Neuronal stem cell (in vitro differentiated cells): ENCODE measurements around the gene STAT5B.
"Not testable (repeated sequence)": the region's sequence is repeated elsewhere in the genome, so short reads cannot be mapped to it uniquely, and the experiment has no call there.

Experiments
- DNase-seq: peaks from one replicate; pipeline ENCODE4 v3.0.0-alpha.2; 2013; ENCODE audit warnings: low spot score
- H2AFZ ChIP-seq: one replicate; pipeline ENCODE4 v1.6.1; 2013; ENCODE audit warnings: mild to moderate bottlenecking, low read length, inconsistent platforms
- H2AK5ac ChIP-seq: 2 replicates; pipeline ENCODE4 v1.6.1; 2013; ENCODE audit warnings: low read depth, mild to moderate bottlenecking, inconsistent platforms, low read length, moderate library complexity, mixed read lengths
- H2BK120ac ChIP-seq: 2 replicates; pipeline ENCODE4 v1.6.1; 2013; ENCODE audit warnings: low read depth, mild to moderate bottlenecking, inconsistent platforms, low read length, moderate library complexity, mixed read lengths
- H2BK12ac ChIP-seq: one replicate; pipeline ENCODE4 v1.6.1; 2013; ENCODE audit warnings: low read length, inconsistent platforms
- H2BK15ac ChIP-seq: 2 replicates; pipeline ENCODE4 v1.6.1; 2013; ENCODE audit warnings: mild to moderate bottlenecking, low read length, inconsistent platforms, mixed read lengths
- H2BK5ac ChIP-seq: one replicate; pipeline ENCODE4 v1.6.1; 2013; ENCODE audit warnings: inconsistent platforms, mild to moderate bottlenecking, low read length, moderate library complexity
- H3K14ac ChIP-seq: one replicate; pipeline ENCODE4 v1.6.1; 2013; ENCODE audit warnings: low read length, inconsistent platforms
- H3K18ac ChIP-seq: 2 replicates; pipeline ENCODE4 v1.6.1; 2013; ENCODE audit warnings: low read length, inconsistent platforms
- H3K23ac ChIP-seq: 2 replicates; pipeline ENCODE4 v1.6.1; 2013; ENCODE audit warnings: low read depth, mild to moderate bottlenecking, mixed read lengths, low read length, inconsistent platforms; ENCODE audit not compliant: poor library complexity
- H3K27ac ChIP-seq: replicated peaks from 3 replicates; pipeline ENCODE4 v1.5.1; 2013; ENCODE audit warnings: low read length, inconsistent platforms
- H3K27me3 ChIP-seq, 3 experiments: 2 replicates each; pipeline ENCODE4 v1.6.1; 2013; ENCODE audit warnings: low read length in 3 of 3, mild to moderate bottlenecking in 2 of 3, inconsistent platforms in 1 of 3, low read depth in 1 of 3, mixed read lengths in 1 of 3, moderate library complexity in 1 of 3; ENCODE audit not compliant: control insufficient read depth in 3 of 3, insufficient read depth in 3 of 3
- H3K36me3 ChIP-seq, 2 donors: replicated peaks in 1 of 2; 2 replicates each; pipeline ENCODE4 v1.6.1; 2013; ENCODE audit warnings: low read length in 2 of 2; ENCODE audit not compliant: control insufficient read depth in 2 of 2, insufficient read depth in 2 of 2
- H3K4ac ChIP-seq: 2 replicates; pipeline ENCODE4 v1.6.1; 2013; ENCODE audit warnings: inconsistent platforms, mild to moderate bottlenecking, low read length, moderate library complexity
- H3K4me1 ChIP-seq, 2 donors: 1 replicate in 1 of 2; 2 replicates in 1 of 2; pipeline ENCODE4 v1.6.1; 2013; ENCODE audit warnings: low read length in 2 of 2, low read depth in 1 of 2; ENCODE audit not compliant: control insufficient read depth in 2 of 2, insufficient read depth in 1 of 2
- H3K4me2 ChIP-seq: one replicate; pipeline ENCODE4 v1.6.1; 2013; ENCODE audit warnings: mild to moderate bottlenecking, low read length, inconsistent platforms; ENCODE audit not compliant: insufficient read depth, poor library complexity, severe bottlenecking
- H3K4me3 ChIP-seq, 2 donors: 2 replicates each; pipeline ENCODE4 v1.5.1; 2013; ENCODE audit warnings: low read length in 2 of 2, mild to moderate bottlenecking in 2 of 2, inconsistent platforms in 1 of 2, moderate library complexity in 1 of 2
- H3K79me1 ChIP-seq: one replicate; pipeline ENCODE4 v1.6.1; 2013; ENCODE audit warnings: low read depth, mild to moderate bottlenecking, inconsistent platforms, low read length, moderate library complexity
- H3K9ac ChIP-seq: one replicate; pipeline ENCODE4 v1.6.1; 2013; ENCODE audit warnings: mild to moderate bottlenecking, low read depth, low read length, inconsistent platforms; ENCODE audit not compliant: poor library complexity
- H3K9me3 ChIP-seq, 2 donors: replicated peaks in 1 of 2; 2 replicates each; pipeline versions ENCODE3 to v1.6.1; 2013; ENCODE audit warnings: low read length in 2 of 2, mild to moderate bottlenecking in 2 of 2, inconsistent platforms in 1 of 2, low read depth in 1 of 2, mixed read lengths in 1 of 2, moderate library complexity in 1 of 2; ENCODE audit not compliant: control insufficient read depth in 2 of 2, insufficient read depth in 1 of 2
- H4K8ac ChIP-seq: one replicate; pipeline ENCODE4 v1.6.1; 2013; ENCODE audit warnings: low read depth, mild to moderate bottlenecking, inconsistent platforms, low read length, moderate library complexity
- H4K91ac ChIP-seq: one replicate; pipeline ENCODE4 v1.6.1; 2013; ENCODE audit warnings: low read length, low read depth, mild to moderate bottlenecking, inconsistent platforms; ENCODE audit not compliant: poor library complexity
- WGBS, 2 donors: extraction: QIAGEN DNeasy Blood & Tissue Kit; methylation state at CpG; one replicate each; pipeline ENCODE4 v1.1.7; 2013; ENCODE audit warnings: missing lambda C conversion rate in 2 of 2, mixed read lengths in 1 of 2; ENCODE audit not compliant: insufficient read length in 2 of 2, insufficient replicate concordance in 1 of 2; ENCODE audit errors: extremely low coverage in 2 of 2; 5-methylcytosine and 5-hydroxymethylcytosine counted together

The STAT5B gene

DNA sequence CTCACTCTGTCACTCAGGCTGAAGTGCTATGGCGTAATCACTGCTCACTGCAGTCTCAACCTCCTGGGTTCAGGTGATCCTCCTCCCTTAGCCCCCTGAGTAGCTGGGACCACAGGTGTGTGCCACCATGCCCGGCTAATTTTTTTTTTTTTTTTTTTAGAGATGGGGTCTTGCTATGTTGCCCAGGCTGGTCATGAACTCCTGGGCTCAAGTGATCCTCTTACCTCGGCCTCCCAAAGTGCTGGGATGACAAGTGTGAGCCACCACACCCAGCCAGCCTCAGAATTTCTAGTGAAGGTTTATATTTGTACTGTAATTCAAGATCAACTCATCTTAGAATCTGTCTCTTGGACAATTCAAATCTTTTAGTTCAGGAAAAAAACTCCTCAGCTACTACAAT, 32.1 kb downstream of the STAT5B start:
- not testable (repeated sequence) for H2AK5ac ChIP-seq, H2AFZ ChIP-seq, H3K36me3 ChIP-seq, H2BK12ac ChIP-seq, H3K9ac ChIP-seq, H3K4me3 ChIP-seq, H2BK15ac ChIP-seq, H3K4ac ChIP-seq, H4K91ac ChIP-seq, H3K14ac ChIP-seq, H2BK120ac ChIP-seq, H3K79me1 ChIP-seq, H3K4me2 ChIP-seq, H3K27me3 ChIP-seq, H4K8ac ChIP-seq, H3K23ac ChIP-seq, H3K4me1 ChIP-seq, H2BK5ac ChIP-seq, H3K27ac ChIP-seq, H3K18ac ChIP-seq, DNase-seq, H3K9me3 ChIP-seq
- no CpG with 5 or more reads among the region's 3 CpGs for WGBS, 2 donors

DNA sequence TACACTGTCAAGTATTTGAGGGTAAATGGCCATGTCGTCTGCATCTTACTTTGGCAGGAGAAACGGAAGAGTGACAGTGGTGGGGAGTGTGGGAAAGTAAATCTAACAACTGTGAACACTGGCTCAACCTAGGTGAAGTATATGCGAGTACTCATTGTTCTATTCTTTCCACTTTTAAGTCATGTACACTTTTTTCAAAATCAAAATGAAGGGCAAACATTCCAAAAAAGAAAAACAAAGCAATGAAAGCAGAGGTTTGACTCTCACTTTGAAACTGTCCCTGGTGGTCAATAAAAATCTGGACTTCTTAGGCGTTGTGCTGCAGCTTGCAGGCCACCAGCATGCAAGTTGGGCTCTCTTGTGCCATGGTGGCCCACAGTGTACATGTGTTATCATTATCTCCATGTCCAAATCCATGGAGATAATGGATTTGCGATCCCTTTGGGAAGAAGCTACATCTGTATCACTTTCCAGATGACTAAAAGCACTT, 32.7 kb downstream of the STAT5B start:
- Histone ChIP-seq H2BK12ac (no peak overlapping the region), H2AK5ac (no peak overlapping the region), H2BK5ac (no peak overlapping the region), H3K36me3 (no peaks in the 10 kb centered on the region), H3K4me2 (no peak overlapping the region), H2AFZ (no peak overlapping the region), H3K9ac (no peak overlapping the region), H4K8ac (no peak overlapping the region), H3K18ac (no peak overlapping the region), H4K91ac (no peak overlapping the region), H3K9me3 (no peaks in the 10 kb centered on the region), H3K79me1 (peaks cover 1% of the 10 kb centered on the region), H3K27ac (no peak overlapping the region), H3K4ac (no peak overlapping the region), H3K4me1 (peaks cover 2 to 4% of the 10 kb centered on the region in 2 donors), H3K4me3 (no peak overlapping the region), H3K14ac (no peak overlapping the region), H2BK15ac (no peak overlapping the region), H2BK120ac (no peak overlapping the region), H3K27me3 (no peaks in the 10 kb centered on the region), H3K23ac (no peak overlapping the region)
- WGBS, 2 donors: no CpG with 5 or more reads among the region's 5 CpGs
- DNase-seq: no peak

DNA sequence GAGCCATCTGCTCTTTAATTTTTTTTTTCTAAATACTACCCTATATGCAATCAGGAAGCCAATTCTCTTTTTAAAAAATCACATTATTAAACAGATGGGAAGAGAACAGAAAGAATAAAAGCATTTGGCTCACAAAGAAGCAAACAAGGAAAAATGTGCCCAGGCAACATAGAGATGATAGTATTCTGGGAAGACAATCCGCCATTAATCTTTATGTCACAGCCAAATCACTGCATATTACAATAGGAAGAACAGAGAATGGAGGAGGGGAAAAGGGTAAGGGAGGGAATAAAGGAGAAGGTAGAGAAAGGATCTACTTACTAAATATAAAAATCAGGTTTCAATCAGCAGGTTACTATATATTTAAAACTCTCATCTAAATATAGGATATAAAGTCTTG, 34.3 kb downstream of the STAT5B start:
- H3K36me3 ChIP-seq: no peaks in the 10 kb centered on the region
- no peaks in the 10 kb centered on the region for H3K4me1 ChIP-seq
- peaks cover 4% of the 10 kb centered on the region for H3K79me1 ChIP-seq
- H3K27ac ChIP-seq: no peak overlapping the region
- H4K91ac ChIP-seq: no peak overlapping the region
- H3K14ac ChIP-seq: no peak overlapping the region
- no peaks in the 10 kb centered on the region for H3K27me3 ChIP-seq
- no peak overlapping the region for H3K23ac ChIP-seq
- no peak overlapping the region for H2BK120ac ChIP-seq
- no peak for DNase-seq
- no peaks in the 10 kb centered on the region for H3K9me3 ChIP-seq
- no peak overlapping the region for H3K18ac ChIP-seq
- no peak overlapping the region for H2BK12ac ChIP-seq
- no peak overlapping the region for H3K4me2 ChIP-seq
- no peak overlapping the region for H3K9ac ChIP-seq
- H2BK5ac ChIP-seq: no peak overlapping the region
- H2BK15ac ChIP-seq: no peak overlapping the region
- no peak overlapping the region for H2AK5ac ChIP-seq
- WGBS, 2 donors: no CpG with 5 or more reads among the region's 1 CpG
- no peak overlapping the region for H4K8ac ChIP-seq
- no peak overlapping the region for H3K4ac ChIP-seq
- H2AFZ ChIP-seq: no peak overlapping the region
- H3K4me3 ChIP-seq: no peak overlapping the region

DNA sequence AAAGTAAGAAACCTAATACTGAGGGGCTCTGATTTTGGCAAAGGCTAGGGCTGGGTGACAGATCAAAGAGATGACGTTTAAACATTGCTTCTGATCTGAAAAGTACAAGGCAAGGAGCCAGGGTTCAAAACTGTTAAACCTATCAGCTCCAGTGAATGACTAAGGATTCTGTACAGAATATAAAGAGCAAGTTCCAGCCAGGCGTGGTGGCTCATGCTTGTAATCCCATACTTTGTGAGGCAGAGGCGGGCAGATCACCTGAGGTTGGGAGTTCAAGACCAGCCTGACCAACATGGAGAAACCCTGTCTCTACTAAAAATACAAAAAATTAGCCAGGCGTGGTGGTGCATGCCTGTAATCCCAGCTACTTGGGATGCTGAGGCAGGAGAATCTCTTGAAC, 35.3 kb downstream of the STAT5B start:
- H4K8ac ChIP-seq, H2AFZ ChIP-seq, H3K36me3 ChIP-seq, H2AK5ac ChIP-seq, H2BK12ac ChIP-seq, H3K9ac ChIP-seq, H3K27me3 ChIP-seq, H3K14ac ChIP-seq, H4K91ac ChIP-seq, H3K79me1 ChIP-seq, H3K27ac ChIP-seq, H2BK15ac ChIP-seq, H2BK5ac ChIP-seq, H3K9me3 ChIP-seq, H3K23ac ChIP-seq, DNase-seq, H3K18ac ChIP-seq, H2BK120ac ChIP-seq, H3K4me3 ChIP-seq, H3K4ac ChIP-seq, H3K4me2 ChIP-seq, H3K4me1 ChIP-seq: not testable (repeated sequence)
- no CpG with 5 or more reads among the region's 4 CpGs for WGBS, 2 donors
